GM19239 (cell line): Measurements from ENCODE around the gene ACOT11.
"Not testable (repeated sequence)": the region's sequence is repeated elsewhere in the genome, so short reads cannot be mapped to it uniquely, and the experiment has no call there.

Experiments
- DNase-seq: peaks from one replicate; pipeline ENCODE4 v3.0.0; 2011; ENCODE audit warnings: low spot score; ENCODE audit not compliant: insufficient read length
- FAIRE-seq: peaks from 2 replicates; lab custom pipeline; 2011; peaks lifted over from hg19 to GRCh38; lab: Jason Lieb, UNC

Gene ACOT11

DNA sequence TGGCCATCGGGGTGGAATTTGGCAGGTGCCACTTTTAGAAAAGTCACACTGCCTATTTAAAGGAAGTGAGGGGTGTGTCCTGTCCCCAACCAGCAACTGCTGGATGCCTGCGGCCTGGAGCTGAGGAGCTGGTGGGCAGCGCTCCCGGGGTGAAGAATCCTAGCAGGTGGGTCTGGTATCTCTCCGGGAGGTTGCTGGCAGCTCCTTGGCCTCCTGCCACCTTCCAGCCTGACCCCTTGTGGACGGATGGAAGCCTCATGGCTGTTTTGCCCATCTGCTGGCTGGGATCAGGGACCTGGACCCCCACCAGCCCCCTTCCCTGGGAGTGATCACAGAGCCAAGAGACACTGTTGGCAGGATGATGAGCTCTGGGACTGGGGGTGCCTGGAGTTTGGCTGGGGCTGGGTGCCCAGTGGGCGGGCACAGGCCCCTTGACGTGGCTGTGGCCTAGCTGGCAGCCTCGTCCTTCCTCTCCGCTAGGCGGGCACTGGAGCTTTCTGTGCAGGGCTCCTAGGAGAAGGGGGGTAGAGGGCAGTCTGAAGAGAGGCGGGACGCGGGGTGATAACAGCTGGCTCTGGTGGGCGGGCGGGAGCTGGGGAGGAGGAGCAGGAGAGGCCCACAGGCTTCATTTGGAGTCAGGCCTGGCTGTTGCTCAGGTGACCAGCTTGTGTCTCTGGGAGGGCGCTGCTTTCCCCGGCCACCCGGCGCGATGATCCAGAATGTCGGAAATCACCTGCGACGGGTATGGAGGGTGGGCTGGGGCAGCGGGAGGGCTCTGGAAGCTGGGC, at the start of gene ACOT11:
ACOT11 (plus strand) TSS at position 628 of the 788 bp plus-strand sequence; CDS start at position 710, 82 bp downstream.
- no peak for FAIRE-seq
- no peak for DNase-seq

DNA sequence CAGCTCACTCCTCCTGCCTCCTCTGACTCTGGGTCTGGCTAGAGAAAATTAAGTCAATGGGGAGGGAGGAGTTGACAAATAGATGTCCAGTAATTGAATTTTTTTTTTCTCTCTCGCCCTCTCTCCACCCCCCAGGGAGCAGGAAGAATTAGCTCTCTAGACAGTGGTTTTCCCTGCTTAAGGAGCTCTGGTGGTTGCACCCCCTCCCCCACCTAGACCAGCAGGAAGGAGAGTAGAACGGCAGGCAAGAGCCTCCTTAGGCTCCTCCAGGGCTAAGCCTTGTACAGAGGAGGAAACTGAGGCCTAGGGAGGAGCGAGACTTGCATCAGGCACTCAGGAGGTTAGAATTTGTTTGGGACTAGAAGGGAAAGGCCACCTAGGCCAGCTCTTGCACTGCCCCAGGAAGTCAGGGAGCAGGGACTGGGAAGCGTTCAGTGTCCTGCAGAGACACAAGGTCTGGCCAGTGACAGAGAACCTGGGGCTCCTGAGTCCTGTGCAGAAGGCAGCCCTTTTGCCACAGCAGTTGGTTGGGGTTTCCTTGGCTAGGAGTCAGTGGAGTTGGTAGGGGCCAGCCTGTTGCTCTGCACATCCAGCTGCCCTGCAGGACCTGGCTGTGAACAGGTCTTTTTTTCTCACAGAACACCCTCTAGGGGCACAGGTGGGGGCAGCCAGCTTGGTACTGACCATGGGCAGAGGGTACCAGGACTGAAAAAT, 49.5 kb upstream of the ACOT11 start:
- DNase-seq (no peak), FAIRE-seq (no peak)

DNA sequence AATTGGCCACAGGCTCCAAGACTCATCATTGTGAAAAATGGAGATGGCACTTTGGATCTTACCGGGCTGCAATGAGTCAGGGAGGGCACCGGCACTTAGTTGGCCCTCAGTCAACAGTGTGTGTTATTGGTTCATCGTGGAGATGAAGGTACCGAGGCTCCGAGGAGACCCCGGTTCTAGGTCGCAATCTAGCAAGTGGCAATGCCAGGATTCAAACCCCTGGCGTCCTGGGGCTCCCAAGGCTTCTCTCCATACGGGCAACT, 49.0 kb upstream of the ACOT11 start:
- DNase-seq, result no peak
- no peak for FAIRE-seq

DNA sequence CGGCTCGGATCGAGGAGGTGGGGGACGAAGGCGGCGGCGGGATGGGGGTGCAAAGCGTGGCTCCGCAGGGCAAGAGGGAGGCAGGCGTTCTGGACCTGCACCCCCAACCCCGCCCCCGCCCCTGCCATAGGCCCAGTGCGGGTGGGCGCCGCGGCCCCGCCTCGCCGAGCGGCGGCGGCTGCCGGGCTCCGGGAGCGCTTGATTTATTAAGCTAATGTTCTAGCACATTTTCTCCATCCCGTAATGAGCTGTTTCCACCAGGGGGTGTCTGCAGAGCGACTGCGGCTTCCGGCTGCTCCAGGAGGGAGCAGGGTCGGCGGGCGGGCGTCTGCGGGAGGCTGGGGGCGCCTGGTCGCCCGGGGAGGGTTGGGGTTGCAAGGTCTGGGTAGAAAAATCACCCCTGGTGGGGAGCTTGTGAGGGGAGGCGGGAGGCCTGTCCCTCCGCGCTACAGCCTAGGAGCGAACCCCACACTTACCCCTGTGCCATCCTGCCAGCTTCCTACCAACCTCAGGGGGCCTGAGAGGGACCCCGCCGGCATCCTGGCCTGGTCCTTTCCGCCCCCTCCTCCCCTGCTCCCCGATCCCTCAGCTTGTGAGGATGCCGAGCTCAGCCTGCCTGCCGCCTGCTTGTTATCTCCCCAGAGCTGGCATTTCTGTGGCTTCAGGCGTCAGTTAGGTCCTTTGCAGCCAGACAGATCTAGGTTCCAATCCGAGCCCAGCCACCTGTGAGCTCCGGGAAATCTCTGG, 48.5 kb upstream of the ACOT11 start:
- FAIRE-seq (no peak), DNase-seq (no peak)

DNA sequence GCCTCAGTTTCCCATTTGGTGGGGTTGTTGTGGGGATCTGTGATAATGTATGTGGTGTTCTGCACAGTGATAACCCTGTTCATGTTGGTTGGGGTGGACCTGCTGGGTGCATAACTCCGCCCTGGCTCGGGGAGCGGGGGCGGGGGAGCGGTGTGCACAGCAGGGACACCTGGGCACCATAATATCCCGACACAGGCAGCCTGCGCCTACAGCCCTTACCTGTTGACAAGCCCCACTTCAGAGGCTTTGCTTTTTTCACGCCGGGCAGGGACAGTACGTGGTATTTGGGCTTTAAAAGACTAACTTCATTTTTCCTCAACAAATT, 48.0 kb upstream of the ACOT11 start:
- no peak for DNase-seq
- FAIRE-seq, result no peak

DNA sequence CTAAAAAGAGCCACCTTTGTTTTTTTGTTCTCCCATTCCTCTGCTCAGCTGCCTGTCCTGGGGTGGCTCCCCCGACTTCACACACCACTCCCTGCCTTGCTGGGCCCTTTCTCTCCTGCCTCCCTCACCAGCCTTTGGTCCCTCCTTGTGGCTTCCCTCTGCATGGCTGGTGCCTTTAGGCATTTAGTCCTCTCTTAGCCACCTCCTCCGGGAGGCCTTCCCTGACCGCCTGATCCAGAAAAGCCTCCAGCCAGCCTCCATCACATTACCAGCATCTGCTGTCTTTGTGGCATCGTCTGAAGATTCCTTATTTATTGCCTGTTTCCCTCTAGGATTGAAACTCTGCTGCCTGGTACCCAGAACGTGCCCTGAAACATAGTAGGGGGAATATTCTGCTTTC, 46.2 kb upstream of the ACOT11 start:
- DNase-seq (no peak), FAIRE-seq (no peak)

DNA sequence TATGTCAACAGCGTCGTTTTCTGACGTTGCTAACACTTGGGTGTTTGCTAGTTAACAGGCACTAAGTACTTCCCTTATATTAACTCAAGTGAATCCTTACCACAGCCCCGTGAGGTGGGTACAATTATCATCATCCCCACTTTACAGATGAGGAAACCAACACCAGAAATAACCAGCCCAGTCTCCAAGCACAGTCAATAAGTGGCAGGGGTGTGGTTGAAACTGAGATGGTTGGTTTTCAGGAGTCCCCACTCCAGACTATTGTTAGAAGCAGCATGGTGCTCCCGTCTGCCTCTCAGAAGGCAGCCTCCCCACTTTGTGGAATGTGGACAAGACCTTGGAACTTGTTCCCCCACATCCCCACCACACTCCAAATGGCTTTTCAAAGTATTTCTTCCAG, 45.7 kb upstream of the ACOT11 start:
- FAIRE-seq (no peak), DNase-seq (no peak)

DNA sequence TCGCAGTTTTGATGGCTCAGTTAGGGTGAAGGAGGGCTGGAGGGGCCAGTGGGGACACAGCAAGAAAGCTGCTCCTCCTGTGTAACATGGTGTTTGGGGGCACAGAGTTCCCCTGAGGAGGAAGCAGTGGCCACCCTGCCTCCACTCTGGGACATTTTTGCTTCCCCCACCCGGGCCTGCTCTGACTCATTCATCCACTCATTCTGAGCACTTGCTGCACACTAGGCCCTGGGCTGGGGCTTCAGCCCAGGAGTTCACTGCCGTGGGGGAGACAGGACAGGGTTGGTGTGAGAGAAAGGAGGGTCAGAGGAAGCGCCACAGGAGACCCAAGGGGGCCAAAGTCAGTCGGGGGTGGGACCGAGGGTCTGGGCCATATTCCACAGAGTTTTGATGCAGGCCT, 41.4 kb upstream of the ACOT11 start:
- no peak for DNase-seq
- FAIRE-seq, result no peak

DNA sequence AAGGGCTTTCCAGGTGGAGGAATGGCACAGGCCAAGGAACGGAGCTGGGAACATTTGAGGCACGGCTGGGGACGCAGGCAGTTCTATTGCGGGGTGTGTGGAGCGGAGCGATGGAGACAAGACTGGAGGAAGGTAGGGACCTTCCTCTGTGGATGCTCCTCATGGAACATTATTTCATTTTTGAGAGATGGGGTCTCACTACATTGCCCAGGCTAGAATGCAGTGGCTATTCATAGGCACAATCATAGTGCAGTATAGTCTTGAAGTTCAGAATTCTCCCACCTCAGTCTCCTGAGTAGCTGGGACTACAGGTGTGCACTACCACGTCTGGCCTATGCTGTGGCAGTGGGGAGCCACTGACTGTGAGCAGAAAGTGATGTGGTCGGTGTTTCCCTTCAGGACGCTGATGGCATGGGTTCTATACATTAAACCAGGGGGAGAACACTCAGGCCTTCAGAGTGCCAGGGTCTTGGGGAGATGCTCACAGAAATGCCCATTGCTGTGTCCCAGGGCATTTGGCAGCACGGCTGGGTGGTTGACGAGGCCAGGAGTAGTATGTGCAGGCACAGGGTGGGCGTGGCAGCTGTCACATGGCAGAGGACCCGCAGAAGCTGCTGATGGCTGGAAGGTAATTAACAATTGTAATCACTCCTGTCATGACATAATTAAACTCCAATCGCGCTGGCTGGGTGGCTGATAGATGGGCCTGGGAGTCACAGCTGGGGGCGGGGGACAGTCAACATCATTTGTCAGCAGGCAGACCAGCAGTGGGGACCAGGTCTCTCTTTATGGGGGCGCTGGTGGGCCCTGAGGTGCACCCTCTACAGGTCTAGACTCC, 40.8 kb upstream of the ACOT11 start:
- DNase-seq (no peak), FAIRE-seq (no peak)

DNA sequence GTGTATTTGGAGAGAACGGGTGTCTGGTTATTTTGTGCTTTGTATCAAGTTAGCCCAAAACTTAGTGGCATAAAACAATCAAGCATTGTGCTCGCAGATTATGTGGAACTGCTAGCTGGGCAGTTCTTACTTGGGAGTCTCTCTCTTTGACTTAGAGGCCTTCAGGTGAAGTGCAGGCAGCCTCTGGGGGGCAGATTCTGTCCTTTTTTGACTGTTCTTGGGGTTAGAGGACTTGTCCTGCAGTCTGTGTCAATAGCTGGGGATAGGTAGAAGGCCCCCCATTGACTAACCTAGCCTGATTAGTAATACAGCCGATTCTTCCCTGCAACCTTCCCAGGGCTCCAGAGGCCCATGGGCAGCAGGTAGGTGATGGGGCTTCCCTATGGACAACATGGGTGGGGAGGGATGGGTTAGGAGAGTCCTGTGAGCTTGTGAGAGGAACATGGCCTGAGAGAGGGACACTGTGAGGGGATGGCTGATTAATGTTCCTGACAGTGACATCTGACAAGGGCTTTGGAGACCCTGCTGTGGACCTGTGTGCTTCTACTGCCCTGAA, 37.2 kb upstream of the ACOT11 start:
- DNase-seq, result no peak
- no peak for FAIRE-seq

DNA sequence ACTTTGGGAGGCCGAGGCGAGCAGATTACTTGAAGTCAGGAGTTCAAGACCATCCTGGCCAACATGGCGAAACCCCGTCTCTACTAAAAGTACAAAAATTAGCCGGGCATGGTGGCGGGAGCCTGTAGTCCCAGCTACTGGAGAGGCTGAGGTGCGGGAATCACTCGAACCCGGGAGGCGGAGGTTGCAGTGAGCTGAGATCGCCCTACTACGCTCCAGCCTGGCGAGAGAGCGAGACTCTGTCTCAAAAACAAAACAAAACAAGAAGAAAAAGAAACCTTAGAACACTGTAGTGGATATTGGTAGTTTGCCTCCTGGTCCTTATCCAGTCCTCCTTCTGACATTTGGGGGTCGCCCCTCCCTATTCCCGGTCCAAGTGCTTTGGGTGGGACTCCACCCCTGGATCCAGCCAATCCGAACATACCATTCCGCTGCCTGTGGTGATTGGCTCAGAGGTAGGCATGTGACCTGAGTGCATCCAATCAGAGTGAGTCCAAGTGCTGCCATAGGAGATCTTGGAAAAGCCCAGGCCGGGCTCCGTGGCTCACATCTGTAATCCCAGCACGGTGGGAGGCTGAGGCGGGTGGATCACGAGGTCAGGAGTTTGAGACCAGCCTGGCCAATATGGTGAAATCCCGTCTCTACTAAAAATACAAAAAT, 34.0 kb upstream of the ACOT11 start:
- FAIRE-seq, DNase-seq: not testable (repeated sequence)

DNA sequence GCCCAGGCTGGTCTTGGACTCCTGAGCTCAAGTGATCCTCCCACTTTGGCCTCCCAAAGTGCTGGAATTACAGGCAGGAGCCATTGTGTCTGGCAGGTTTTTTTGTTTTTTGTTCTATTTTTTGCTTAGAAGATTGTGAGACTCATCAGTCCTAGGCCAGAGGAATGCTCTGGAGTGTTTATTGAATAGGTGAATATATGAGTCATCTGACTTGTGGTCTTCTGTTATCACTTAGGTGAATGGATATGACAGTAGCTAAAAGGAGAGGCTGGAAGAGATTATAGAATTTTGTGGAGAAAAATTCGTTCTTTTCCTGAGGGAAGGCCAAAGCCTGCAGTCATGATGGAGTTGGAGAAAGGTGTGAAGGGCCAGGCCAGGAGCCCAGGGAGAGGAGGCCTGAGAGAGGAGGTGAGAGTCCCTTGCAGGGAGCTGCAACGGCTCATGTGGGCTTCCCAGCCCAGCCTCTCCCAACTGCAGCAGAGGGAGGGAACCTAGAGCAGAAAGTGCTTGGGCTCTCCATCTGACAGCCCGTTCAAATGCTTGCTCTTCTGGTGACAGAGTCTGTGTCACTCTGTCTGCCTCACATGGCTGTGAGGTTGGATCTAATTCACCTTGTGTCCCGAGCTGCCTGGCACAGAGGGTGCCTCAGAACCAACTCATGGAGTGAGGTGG, 31.6 kb upstream of the ACOT11 start:
- DNase-seq, result no peak
- no peak for FAIRE-seq

DNA sequence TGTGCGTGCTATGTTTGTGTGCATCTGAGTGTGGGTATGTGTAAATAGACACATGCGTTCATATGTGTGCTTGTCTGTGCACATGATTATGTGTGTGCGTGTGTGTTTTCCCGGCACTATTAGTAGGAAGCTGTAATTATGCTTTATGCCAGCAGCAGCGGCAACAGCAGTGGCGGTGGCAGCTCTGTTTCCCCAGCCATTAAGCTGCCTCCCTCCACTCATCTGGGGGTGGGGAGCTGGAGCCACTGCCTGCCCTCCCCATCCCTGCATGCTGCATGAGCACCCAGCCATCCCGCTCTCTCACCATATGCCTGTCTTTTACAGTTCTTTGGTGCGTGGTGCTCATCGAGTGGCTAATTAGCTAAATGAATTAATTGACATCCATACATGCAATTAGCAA, 30.5 kb upstream of the ACOT11 start:
- DNase-seq (no peak), FAIRE-seq (no peak)

DNA sequence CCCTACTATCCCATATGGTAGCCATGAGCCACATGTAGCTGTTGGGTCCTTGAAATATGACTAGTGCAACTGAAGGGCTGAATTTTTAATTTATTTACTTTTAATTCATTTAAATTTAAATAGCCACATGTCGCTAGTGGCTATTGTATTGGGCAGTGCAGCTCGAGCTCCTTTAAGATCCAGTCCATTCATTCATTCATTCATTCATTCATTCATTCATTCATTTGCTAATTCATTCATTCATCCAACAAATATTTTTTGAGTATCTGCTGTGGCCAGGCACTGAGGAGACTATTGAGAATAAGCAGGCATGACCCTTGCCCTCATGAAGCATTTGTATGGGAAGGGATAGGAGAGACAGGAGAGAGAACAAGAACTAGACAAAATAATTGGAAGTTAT, 29.5 kb upstream of the ACOT11 start:
- DNase-seq (no peak), FAIRE-seq (no peak)

DNA sequence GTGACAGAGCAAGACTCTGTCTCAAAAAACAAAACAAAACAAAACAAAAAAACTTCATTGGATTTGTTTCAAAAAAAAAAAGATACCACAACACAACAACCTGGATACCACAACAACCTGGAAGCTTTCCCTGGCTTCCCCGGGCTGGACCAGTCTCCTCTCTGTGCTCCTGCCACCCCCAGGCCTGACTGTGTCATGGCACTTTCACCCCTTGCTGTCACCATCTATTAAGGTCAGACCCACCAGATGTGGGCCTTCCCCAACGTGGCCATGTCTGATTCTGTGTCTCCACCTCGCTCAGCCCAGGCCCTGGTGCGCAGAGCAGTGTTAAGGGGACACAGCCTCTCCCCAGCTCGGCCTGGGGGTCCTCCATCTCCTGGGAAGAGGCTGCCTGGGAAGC, 28.3 kb upstream of the ACOT11 start:
- FAIRE-seq (no peak), DNase-seq (no peak)

DNA sequence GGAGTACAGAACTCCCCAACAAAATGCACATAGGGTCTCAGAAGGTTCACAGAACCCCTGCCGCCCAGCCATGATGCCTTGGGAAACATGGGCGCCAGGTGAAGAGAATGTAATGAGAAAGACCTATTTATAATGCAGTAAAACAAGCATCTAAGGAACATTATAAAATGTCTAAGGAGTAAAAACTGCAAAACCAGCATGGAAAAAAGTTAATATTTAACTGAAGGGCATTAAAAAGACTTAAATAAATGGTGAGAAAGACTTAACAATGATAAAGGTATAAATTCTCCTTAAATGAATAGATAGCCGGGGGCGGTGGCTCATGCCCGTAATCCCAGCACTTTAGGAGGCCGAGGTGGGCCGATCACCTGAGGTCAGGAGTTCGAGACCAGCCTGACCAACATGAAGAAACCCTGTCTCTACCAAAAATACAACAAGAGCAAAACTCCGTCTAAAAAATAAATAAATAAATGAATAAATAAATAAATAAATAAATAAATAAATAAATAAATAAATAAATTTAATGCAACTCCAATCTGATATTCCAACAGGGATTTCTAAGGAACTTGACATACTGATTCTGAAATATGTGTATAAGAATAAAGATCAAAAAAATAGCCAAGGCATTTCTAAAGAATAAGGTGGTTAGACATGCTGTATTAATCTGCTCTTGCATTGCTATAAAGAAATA, 27.3 kb upstream of the ACOT11 start:
- no peak for FAIRE-seq

DNA sequence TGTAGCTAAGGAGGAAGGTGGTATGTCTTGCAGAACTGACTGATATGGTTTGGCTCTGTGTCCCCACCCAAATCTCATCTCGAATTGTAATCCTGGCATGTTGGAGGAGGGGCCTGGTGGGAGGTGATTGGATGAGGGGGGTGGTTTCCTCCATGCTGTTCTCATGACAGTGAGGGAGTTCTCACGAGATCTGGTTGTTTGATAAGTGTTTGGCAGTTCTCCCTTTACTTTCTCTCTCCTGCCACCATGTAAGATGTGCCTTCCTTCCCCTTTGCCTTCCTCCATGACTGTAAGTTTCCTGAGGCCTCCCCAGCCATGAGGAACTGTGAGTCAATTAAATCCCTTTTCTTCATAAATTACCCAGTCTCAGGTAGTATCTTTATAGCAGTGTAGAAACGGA, 21.5 kb upstream of the ACOT11 start:
- not testable (repeated sequence) for DNase-seq, FAIRE-seq

More for the DNA sequence above, 27.3 kb upstream of the ACOT11 start:
- no peak for DNase-seq

DNA sequence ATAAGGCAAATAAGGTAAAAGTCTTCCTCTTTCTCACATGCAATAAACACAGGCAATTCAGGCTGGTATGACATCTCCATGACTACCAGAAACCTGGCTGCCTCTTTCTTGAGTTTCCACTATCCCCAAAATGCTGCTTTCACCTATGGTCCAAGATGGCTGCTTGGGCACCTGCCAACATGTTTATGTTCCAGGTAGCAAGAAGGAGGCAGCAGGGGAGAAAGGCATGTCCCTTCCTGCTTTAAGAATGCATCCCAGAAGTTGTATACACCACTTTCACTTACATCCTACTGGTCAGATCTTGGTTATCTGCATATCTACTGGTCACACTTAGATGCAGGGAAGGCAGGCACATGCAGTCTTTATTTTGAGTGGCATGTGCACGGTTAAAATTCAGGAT, 19.4 kb upstream of the ACOT11 start:
- FAIRE-seq (no peak), DNase-seq (no peak)

DNA sequence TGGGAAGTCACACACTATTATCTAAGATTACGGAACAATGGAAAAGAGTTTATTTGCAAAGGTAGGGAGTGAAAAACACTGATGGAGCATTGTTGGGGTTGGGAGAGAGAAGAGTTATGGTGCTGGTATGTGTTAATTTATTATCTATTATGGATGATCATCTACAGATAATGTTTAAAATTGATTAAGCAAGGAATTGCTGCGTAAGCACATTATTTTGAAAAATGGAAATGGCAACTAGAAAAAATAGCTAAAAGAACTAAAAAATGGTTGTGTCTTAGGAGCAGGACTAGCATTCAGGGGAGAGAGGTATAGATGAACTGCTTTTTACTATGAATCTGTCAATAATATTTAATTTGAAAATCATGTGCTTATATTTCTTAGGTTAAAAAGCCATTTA, 16.0 kb upstream of the ACOT11 start:
- DNase-seq (no peak), FAIRE-seq (no peak)
